PC-3 (cell line): Measurements from ENCODE around the gene ALG14.

ENCODE experiments used
- EZH2 ChIP-seq: fragments of 300-600 bp; sonication (generic); IDR thresholded peaks from one replicate; pipeline ENCODE4 v1.6.1; 2017; ENCODE audit warnings: antibody characterized with exemption, mild to moderate bottlenecking, low read length; ENCODE audit not compliant: unreplicated experiment
- TF ChIP-seq, protein P1 (sequence below): fragments of 300-600 bp; sonication (generic); conservative IDR thresholded peaks from 2 replicates; pipeline ENCODE4 v1.5.1; 2017; ENCODE audit warnings: antibody characterized with exemption, low read depth, mild to moderate bottlenecking, low read length

DNA sequence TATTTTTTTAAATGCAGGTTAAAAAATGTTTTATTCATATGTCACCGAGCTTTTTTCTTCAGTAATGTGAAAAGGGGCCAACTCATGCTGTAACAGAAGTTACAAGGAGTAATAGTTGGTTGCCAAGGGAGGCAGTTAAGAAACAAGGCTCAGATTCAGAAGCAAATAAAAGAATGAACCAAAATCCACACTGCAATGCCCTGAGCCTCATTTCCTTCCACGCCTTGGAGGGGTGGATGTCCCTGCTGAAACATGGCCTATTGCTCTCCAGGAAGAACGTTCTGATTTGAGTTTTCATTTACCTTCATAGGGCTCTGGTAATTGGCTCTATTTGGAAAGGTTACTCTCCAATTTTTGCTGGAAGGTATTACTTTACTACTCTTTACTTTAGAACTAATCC lies 24.4 kb downstream of the ALG14 start:
- TF ChIP-seq, protein P1, sequence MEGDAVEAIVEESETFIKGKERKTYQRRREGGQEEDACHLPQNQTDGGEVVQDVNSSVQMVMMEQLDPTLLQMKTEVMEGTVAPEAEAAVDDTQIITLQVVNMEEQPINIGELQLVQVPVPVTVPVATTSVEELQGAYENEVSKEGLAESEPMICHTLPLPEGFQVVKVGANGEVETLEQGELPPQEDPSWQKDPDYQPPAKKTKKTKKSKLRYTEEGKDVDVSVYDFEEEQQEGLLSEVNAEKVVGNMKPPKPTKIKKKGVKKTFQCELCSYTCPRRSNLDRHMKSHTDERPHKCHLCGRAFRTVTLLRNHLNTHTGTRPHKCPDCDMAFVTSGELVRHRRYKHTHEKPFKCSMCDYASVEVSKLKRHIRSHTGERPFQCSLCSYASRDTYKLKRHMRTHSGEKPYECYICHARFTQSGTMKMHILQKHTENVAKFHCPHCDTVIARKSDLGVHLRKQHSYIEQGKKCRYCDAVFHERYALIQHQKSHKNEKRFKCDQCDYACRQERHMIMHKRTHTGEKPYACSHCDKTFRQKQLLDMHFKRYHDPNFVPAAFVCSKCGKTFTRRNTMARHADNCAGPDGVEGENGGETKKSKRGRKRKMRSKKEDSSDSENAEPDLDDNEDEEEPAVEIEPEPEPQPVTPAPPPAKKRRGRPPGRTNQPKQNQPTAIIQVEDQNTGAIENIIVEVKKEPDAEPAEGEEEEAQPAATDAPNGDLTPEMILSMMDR: no peak
- TF ChIP-seq EZH2: no peak
